Hepatocyte (in vitro differentiated cells): ENCODE measurements around the gene PDK2. TPM values are rescaled to one million over a fixed set of nuclear protein-coding genes. Genes with fewer than 3 reads are reported as not detected.

ENCODE experiments used
- DNase-seq: peaks from one replicate; pipeline ENCODE4 v3.0.0-alpha.2; 2016; ENCODE audit warnings: low spot score
- H2AFZ ChIP-seq: fragments of 200-600 bp; sonication (generic); 2 replicates; pipeline ENCODE4 v1.6.0; 2016; ENCODE audit warnings: antibody characterized with exemption, mild to moderate bottlenecking
- H3K27ac ChIP-seq: fragments of 200-600 bp; sonication (generic); 2 replicates; pipeline ENCODE4 v1.5.1; 2016; ENCODE audit warnings: mild to moderate bottlenecking
- H3K27me3 ChIP-seq: fragments of 200-600 bp; sonication (generic); 2 replicates; pipeline ENCODE4 v1.6.1; 2016
- H3K36me3 ChIP-seq: fragments of 200-600 bp; sonication (generic); replicated peaks from 2 replicates; pipeline ENCODE4 v1.5.1; 2016; ENCODE audit warnings: low read depth; ENCODE audit not compliant: insufficient read depth
- H3K4me1 ChIP-seq: fragments of 200-600 bp; sonication (generic); 2 replicates; pipeline ENCODE4 v1.5.1; 2016; ENCODE audit warnings: mild to moderate bottlenecking, moderate library complexity; ENCODE audit not compliant: insufficient read depth
- H3K4me2 ChIP-seq: fragments of 200-600 bp; sonication (generic); 2 replicates; pipeline ENCODE4 v1.6.0; 2016
- H3K4me3 ChIP-seq: fragments of 200-600 bp; sonication (generic); 2 replicates; pipeline ENCODE4 v1.5.1; 2016; ENCODE audit warnings: mild to moderate bottlenecking
- H3K79me2 ChIP-seq: fragments of 200-600 bp; sonication (generic); 2 replicates; pipeline ENCODE4 v1.6.0; 2017; ENCODE audit warnings: mild to moderate bottlenecking
- H3K9me2 ChIP-seq: fragments of 200-600 bp; sonication (generic); replicated peaks from 2 replicates; pipeline ENCODE4 v1.6.0; 2017; ENCODE audit warnings: mild to moderate bottlenecking; ENCODE audit not compliant: insufficient read depth
- H3K9me3 ChIP-seq: fragments of 200-600 bp; sonication (generic); 2 replicates; pipeline ENCODE4 v1.5.1; 2016; ENCODE audit warnings: low read depth, mild to moderate bottlenecking
- H4K20me1 ChIP-seq: fragments of 200-600 bp; sonication (generic); 2 replicates; pipeline ENCODE4 v1.6.0; 2016; ENCODE audit warnings: mild to moderate bottlenecking; ENCODE audit not compliant: insufficient read depth, poor library complexity, severe bottlenecking
- CTCF ChIP-seq: fragments of 200-600 bp; sonication (generic); IDR thresholded peaks from 2 replicates; pipeline ENCODE4 v1.5.1; 2016; ENCODE audit warnings: antibody characterized with exemption, mild to moderate bottlenecking; ENCODE audit not compliant: poor library complexity
- EZH2 ChIP-seq: fragments of 200-600 bp; sonication (generic); IDR thresholded peaks from 2 replicates; pipeline ENCODE4 v1.6.1; 2016; ENCODE audit warnings: antibody characterized with exemption, mild to moderate bottlenecking, borderline replicate concordance
- EZH2phosphoT487 ChIP-seq: fragments of 200-600 bp; sonication (generic); IDR thresholded peaks from one replicate; pipeline ENCODE4 v1.6.1; 2018; ENCODE audit warnings: antibody characterized with exemption, mild to moderate bottlenecking, low read depth, moderate library complexity; ENCODE audit not compliant: unreplicated experiment, severe bottlenecking
- WGBS: methylation state at CpG from one replicate; pipeline ENCODE4 v1.1.6; 2016; ENCODE audit warnings: low lambda C conversion rate; ENCODE audit errors: missing lambda C conversion rate; 5-methylcytosine and 5-hydroxymethylcytosine counted together
- polyA plus RNA-seq: library from polyadenylated mRNA; unstranded; fragments of >200 nt; fragmentation: Nextera tagmentation; extraction: Ambion mirVana; gene quantifications from 2 replicates; pipeline ENCODE4 v1.2.1, GENCODE V29; 2016
- total RNA-seq: library from RNA; depleted of rRNA; stranded (reverse); fragments of >200 nt; gene quantifications from 2 replicates; pipeline ENCODE4 v1.2.3, GENCODE V29; 2014

The PDK2 gene
- total and polyA plus RNA-seq, 2 experiments from 2014 or later, result 42.7 to 56.9 TPM

- Histone ChIP-seq H3K4me1 (peaks cover 34% of the 10 kb centered on the region), H3K79me2 (peaks cover 51% of the 10 kb centered on the region), H2AFZ (peak within 1 kb of the TSS; percentile 88), H3K4me3 (peak within 1 kb of the TSS; percentile 98), H3K9me2 (no peaks in the 10 kb centered on the region), H3K9me3 (no peaks in the 10 kb centered on the region), H3K27me3 (no peaks in the 10 kb centered on the region), H4K20me1 (peaks cover 39% of the 10 kb centered on the region), H3K36me3 (no peaks in the 10 kb centered on the region), H3K27ac (peak within 1 kb of the TSS; percentile 83), H3K4me2 (peak within 1 kb of the TSS; percentile 98)
- DNase-seq, result no peak
- TF ChIP-seq CTCF (no peak), EZH2 (no peak), EZH2phosphoT487 (no peak)
- 2% methylated on average over 42 of the region's 69 CpGs for WGBS
Measured at GRCh38 chr17:50150354-50151040, 55.3 kb downstream of the PDK2 start, which contains the start of gene PPP1R9B. Gene PPP1R9B (minus strand): TSS chr17:50150677. CDS start chr17:50150513, 164 bp downstream.

GRCh38 chr17:50151041-50151936 is 56.1 kb downstream of the PDK2 start:
- no peaks in the 10 kb centered on the region for H3K27me3 ChIP-seq
- DNase-seq, result peak; percentile 96
- no peaks in the 10 kb centered on the region for H3K36me3 ChIP-seq
- H3K27ac ChIP-seq, result peak overlapping the region; percentile 83
- H4K20me1 ChIP-seq, result peaks cover 35% of the 10 kb centered on the region
- peak overlapping the region; percentile 98 for H3K4me2 ChIP-seq
- H3K9me3 ChIP-seq, result no peaks in the 10 kb centered on the region
- H2AFZ ChIP-seq, result peak overlapping the region; percentile 88
- H3K4me3 ChIP-seq, result peak overlapping the region; percentile 98
- no peaks in the 10 kb centered on the region for H3K9me2 ChIP-seq
- H3K79me2 ChIP-seq, result peaks cover 44% of the 10 kb centered on the region
- WGBS, result 2% methylated on average over 30 of the region's 40 CpGs
- peak; percentile 49 for TF ChIP-seq CTCF
- no peak for TF ChIP-seq EZH2phosphoT487
- TF ChIP-seq EZH2, result no peak
- H3K4me1 ChIP-seq, result peaks cover 29% of the 10 kb centered on the region

GRCh38 chr17:50151937-50152547 is 56.9 kb downstream of the PDK2 start:
- peak overlapping the region; percentile 88 for H2AFZ ChIP-seq
- no peaks in the 10 kb centered on the region for H3K27me3 ChIP-seq
- no peaks in the 10 kb centered on the region for H3K9me2 ChIP-seq
- H3K36me3 ChIP-seq, result no peaks in the 10 kb centered on the region
- peak; percentile 91 for DNase-seq
- peaks cover 36% of the 10 kb centered on the region for H3K79me2 ChIP-seq
- WGBS, result 6% methylated on average over 11 of the region's 12 CpGs
- peak overlapping the region; percentile 21 for H3K4me3 ChIP-seq
- H3K4me2 ChIP-seq, result peak overlapping the region; percentile 98
- H4K20me1 ChIP-seq, result peaks cover 27% of the 10 kb centered on the region
- no peaks in the 10 kb centered on the region for H3K9me3 ChIP-seq
- no peak for TF ChIP-seq CTCF
- no peak for TF ChIP-seq EZH2phosphoT487
- TF ChIP-seq EZH2, result no peak
- peaks cover 21% of the 10 kb centered on the region for H3K4me1 ChIP-seq
- peak overlapping the region; percentile 83 for H3K27ac ChIP-seq
